Activated naive CD4-positive, alpha-beta T cell treated with anti-CD3 and anti-CD28 coated beads, Interleukin-2, amount 50 U/mL, for 24 hours (primary cell): ENCODE data around the gene TRIM71.
"Not testable (repeated sequence)": the region's sequence is repeated elsewhere in the genome, so short reads cannot be mapped to it uniquely, and the experiment has no call there.

Experiments
- H3K27ac Mint-ChIP-seq: one replicate; pipeline ENCODE4 v1.8.0; 2021; ENCODE audit warnings: mild to moderate bottlenecking, mixed read lengths
- H3K27me3 Mint-ChIP-seq: one replicate; pipeline ENCODE4 v1.8.0; 2021; ENCODE audit warnings: mixed read lengths
- H3K36me3 Mint-ChIP-seq: one replicate; pipeline ENCODE4 v1.8.0; 2021; ENCODE audit warnings: mixed read lengths
- H3K4me1 Mint-ChIP-seq: one replicate; pipeline ENCODE4 v1.8.0; 2021; ENCODE audit warnings: mixed read lengths
- H3K4me3 Mint-ChIP-seq: one replicate; pipeline ENCODE4 v1.8.0; 2021; ENCODE audit warnings: mild to moderate bottlenecking, mixed read lengths
- H3K9me3 Mint-ChIP-seq: one replicate; pipeline ENCODE4 v1.8.0; 2021; ENCODE audit warnings: mixed read lengths

The TRIM71 gene

GRCh38 chr3:32945136-32945535 is 127.3 kb downstream of the TRIM71 start:
- no peaks in the 10 kb centered on the region for H3K9me3 Mint-ChIP-seq
- no peaks in the 10 kb centered on the region for H3K27me3 Mint-ChIP-seq
- peaks cover 13% of the 10 kb centered on the region for H3K4me1 Mint-ChIP-seq
- H3K27ac Mint-ChIP-seq: no peak overlapping the region
- no peak overlapping the region for H3K4me3 Mint-ChIP-seq
- H3K36me3 Mint-ChIP-seq: no peaks in the 10 kb centered on the region

- H3K27me3 Mint-ChIP-seq, H3K4me3 Mint-ChIP-seq, H3K27ac Mint-ChIP-seq, H3K9me3 Mint-ChIP-seq, H3K36me3 Mint-ChIP-seq: not testable (repeated sequence)
- peaks cover 18% of the 10 kb centered on the region for H3K4me1 Mint-ChIP-seq
Observed at GRCh38 chr3:32945598-32945997, 127.8 kb downstream of the TRIM71 start.

GRCh38 chr3:32946973-32947788 is 129.4 kb downstream of the TRIM71 start:
- no peaks in the 10 kb centered on the region for H3K36me3 Mint-ChIP-seq
- H3K9me3 Mint-ChIP-seq: no peaks in the 10 kb centered on the region
- H3K4me3 Mint-ChIP-seq: no peak overlapping the region
- peaks cover 33% of the 10 kb centered on the region for H3K4me1 Mint-ChIP-seq
- H3K27me3 Mint-ChIP-seq: no peaks in the 10 kb centered on the region
- H3K27ac Mint-ChIP-seq: peak overlapping the region; percentile 30
